Measurements from ENCODE around the gene LRRC45.
A peak's percentile ranks its signal among the peaks of the same experiment; 100 is the strongest.

The LRRC45 gene

DNA sequence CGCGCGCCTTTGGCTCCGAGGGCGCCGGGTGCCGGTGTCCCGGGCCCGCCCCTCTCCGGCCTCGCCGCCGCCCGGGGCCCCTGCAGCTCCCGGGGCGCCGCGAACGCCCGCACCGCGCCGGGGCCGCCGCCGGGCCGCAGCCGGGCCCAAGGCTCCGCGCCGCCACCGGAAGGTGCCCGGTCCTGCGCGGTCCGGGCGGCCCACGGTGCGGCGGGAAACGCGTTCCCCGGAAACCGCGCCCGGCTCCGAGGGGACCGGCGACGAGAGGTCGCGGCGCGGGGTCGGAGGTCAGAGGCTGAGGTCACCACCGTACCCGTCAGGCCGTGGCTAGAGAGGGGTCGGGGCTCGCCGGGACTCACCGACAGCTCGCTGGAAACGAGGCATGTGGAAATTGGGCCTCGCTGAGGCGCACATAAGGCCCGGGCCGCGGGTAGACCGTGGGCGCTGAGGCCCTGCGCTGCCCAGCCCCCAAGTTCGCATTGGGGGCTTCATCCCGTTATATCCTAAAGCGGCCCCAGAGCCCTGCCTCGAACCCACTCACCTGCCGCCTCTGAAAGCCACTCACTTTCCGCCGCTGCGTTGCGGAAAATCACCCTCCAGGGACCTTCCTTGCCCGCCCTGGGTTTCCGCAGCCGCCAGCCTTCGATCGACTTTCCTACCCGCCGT is 42.7 kb downstream of the LRRC45 start, which contains the start of gene DUS1L:
DUS1L (minus strand) TSS at position 167 of the 666 bp plus-strand sequence. CDS start 745 bp downstream, outside the sequence.
- H3K9ac ChIP-seq (ENCODE audit: low read depth, low read length), result peak within 1 kb of the TSS; percentile 97
- H3K4me3 ChIP-seq (ENCODE audit: low read length), result peak within 1 kb of the TSS; percentile 87
- H3K4me1 ChIP-seq (ENCODE audit: control insufficient read depth, insufficient read depth, low read length), result peaks cover 21% of the 10 kb centered on the region
- H3K9me3 ChIP-seq (replicated peaks; ENCODE audit: low read length), result no peaks in the 10 kb centered on the region
- peaks cover 15% of the 10 kb centered on the region for H3K36me3 ChIP-seq (ENCODE audit: insufficient read depth, low read length)
- H3K27me3 ChIP-seq (ENCODE audit: control insufficient read depth, insufficient read depth, low read length), result no peaks in the 10 kb centered on the region
- H3K4me2 ChIP-seq (ENCODE audit: low read length), result peak within 1 kb of the TSS; percentile 100

DNA sequence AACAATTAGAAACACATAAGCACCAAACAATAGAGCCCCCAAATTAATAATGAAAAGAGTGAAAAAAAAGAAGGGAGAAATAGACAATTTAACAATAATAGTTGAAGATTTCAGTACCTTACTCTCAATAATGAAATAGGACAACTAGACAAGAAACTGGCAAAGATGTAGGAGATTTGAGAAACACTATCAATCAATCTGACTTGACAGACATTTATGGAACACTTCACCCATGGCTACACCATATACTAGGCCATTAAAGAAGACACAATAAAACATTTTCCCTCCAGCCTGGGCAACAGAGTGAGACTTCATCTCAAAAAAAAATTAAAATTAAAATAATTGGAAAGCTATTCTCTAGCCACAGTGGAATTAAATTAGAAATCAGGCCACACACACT is 47.5 kb downstream of the LRRC45 start:
- H3K4me1 ChIP-seq (ENCODE audit: control insufficient read depth, insufficient read depth, low read length), result peaks cover 8% of the 10 kb centered on the region
- H3K9me3 ChIP-seq (replicated peaks; ENCODE audit: low read length), result no peaks in the 10 kb centered on the region
- H3K36me3 ChIP-seq (ENCODE audit: insufficient read depth, low read length), result no peaks in the 10 kb centered on the region
- H3K4me2 ChIP-seq (ENCODE audit: low read length), result no peak overlapping the region
- H3K27me3 ChIP-seq (ENCODE audit: control insufficient read depth, insufficient read depth, low read length), result no peaks in the 10 kb centered on the region
- no peak overlapping the region for H3K4me3 ChIP-seq (ENCODE audit: low read length)
- no peak overlapping the region for H3K9ac ChIP-seq (ENCODE audit: low read depth, low read length)

DNA sequence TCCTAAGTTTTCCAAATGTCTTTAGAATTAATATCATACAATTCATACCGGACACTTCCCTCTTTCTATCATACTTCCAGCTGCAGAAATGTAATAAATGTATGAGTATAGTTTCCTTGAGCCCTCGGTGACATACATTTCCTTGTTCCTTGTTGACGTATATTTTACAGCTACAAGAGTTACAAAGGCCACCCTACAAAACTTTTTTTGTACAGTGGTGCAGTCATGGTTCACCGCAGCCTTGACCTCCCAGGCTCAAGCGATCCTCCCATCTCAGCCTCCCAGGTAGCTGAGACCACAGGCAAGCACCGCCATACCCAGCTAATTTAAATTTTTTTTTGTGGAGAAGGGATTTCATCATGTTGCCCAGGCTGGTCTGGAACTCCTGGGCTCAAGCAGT is 49.7 kb downstream of the LRRC45 start:
- Histone ChIP-seq H3K36me3 (ENCODE audit: insufficient read depth, low read length) (peaks cover 6% of the 10 kb centered on the region), H3K27me3 (ENCODE audit: control insufficient read depth, insufficient read depth, low read length) (no peaks in the 10 kb centered on the region), H3K9me3 (replicated peaks; ENCODE audit: low read length) (no peaks in the 10 kb centered on the region), H3K4me2 (ENCODE audit: low read length) (no peak overlapping the region), H3K4me1 (ENCODE audit: control insufficient read depth, insufficient read depth, low read length) (no peaks in the 10 kb centered on the region), H3K9ac (ENCODE audit: low read depth, low read length) (no peak overlapping the region), H3K4me3 (ENCODE audit: low read length) (no peak overlapping the region)

DNA sequence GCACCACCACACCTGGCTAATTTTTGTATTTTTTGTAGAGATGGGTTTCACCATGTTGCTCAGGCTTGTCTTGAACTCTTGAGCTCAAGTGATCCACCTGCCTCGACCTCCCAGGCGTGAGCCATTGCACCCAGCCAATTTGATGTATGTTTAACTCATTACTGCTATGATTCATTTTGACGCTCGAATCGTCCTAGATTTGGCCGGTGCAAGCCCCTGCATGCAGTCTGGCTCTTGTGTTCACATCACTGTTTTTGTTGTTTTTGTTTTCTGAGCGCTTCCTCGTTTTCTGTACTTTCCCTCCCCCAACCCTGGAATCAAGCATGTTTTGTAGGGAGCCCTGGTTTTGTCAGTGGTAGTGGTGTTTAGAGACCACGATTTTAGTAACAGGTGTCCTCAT is 50.3 kb downstream of the LRRC45 start:
- peaks cover 12% of the 10 kb centered on the region for H3K36me3 ChIP-seq (ENCODE audit: insufficient read depth, low read length)
- H3K4me2 ChIP-seq (ENCODE audit: low read length), result no peak overlapping the region
- H3K4me3 ChIP-seq (ENCODE audit: low read length), result no peak overlapping the region
- H3K9me3 ChIP-seq (replicated peaks; ENCODE audit: low read length), result no peaks in the 10 kb centered on the region
- no peaks in the 10 kb centered on the region for H3K4me1 ChIP-seq (ENCODE audit: control insufficient read depth, insufficient read depth, low read length)
- H3K9ac ChIP-seq (ENCODE audit: low read depth, low read length), result no peak overlapping the region
- H3K27me3 ChIP-seq (ENCODE audit: control insufficient read depth, insufficient read depth, low read length), result no peaks in the 10 kb centered on the region

DNA sequence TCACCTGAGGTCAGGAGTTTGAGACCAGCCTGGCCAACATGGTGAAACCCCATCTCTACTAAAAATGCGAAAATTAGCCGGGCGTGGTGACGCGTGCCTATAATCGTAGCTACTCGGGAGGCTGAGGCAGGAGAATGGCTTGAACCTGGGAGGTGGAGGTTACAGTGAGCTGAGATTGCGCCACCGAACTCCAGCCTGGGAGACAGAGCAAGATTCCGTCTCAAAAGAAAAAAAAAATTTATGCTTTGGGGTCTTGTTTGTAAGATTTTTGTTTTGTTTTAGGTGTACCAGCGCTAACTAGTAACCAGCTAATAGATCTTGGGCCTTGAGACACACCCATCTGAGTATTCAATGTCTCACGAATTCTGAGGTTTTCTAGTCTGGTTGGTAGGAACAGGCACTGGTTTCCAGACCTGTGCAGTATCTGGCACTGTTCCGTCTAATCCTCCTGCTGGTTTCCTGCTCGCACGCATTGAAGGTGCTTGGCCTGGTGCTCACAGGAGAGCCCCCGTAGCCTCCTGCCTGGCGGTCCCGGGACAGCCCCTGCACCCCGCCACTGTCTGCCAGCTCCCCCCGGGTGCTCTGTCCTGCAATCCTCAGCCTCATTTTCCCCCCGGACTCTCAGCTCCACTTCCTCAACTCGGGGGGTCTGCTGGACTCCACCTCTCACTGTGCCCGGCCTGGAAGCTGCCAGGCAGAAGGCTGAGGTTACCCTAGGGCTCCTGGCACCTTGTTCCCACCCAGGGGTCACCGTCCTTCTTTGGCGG is 53.1 kb downstream of the LRRC45 start:
- H3K9me3 ChIP-seq (replicated peaks; ENCODE audit: low read length), result no peaks in the 10 kb centered on the region
- H3K4me1 ChIP-seq (ENCODE audit: control insufficient read depth, insufficient read depth, low read length), result no peaks in the 10 kb centered on the region
- no peak overlapping the region for H3K4me2 ChIP-seq (ENCODE audit: low read length)
- peaks cover 34% of the 10 kb centered on the region for H3K36me3 ChIP-seq (ENCODE audit: insufficient read depth, low read length)
- no peak overlapping the region for H3K4me3 ChIP-seq (ENCODE audit: low read length)
- no peak overlapping the region for H3K9ac ChIP-seq (ENCODE audit: low read depth, low read length)
- H3K27me3 ChIP-seq (ENCODE audit: control insufficient read depth, insufficient read depth, low read length), result no peaks in the 10 kb centered on the region

DNA sequence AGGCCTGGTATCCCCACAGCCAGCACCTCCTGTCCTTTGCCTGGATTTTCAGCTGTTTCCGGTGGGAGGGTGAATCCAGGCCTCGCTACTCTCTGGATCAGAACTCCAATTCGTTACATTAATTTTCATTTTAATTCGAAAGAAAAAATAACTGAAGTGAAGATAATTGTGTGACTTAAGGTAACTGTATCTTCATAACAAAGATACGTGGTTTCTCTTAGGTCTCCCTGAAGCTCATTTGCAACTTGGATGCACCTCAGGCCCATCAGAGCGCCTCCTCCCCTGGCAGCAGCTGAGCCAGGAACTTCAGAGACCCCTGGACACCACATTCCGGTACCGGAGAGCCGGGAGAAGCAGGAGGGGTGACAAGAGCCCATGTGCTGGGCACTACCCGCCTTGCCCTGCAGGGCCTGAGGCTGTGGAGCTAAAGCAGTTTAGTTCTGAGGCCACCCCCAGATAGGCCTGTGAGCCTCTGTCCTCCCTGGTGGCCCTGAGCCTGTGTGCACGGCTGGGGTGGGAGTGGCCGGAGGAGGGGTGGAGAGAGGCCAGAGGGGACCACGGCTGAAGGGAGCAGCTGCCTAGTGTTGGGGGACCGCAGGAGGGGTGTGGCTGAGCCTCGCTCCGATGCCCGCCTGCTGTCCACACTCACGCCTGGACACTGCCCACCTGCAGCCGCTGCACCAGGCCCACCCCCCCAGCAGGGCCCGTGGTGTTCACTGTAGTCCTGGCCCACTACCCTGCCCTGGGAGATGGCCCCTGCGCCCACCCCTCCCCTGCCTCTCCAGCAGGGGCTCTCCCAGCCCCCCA is 53.9 kb downstream of the LRRC45 start:
- Histone ChIP-seq H3K4me2 (ENCODE audit: low read length) (no peak overlapping the region), H3K9me3 (replicated peaks; ENCODE audit: low read length) (no peaks in the 10 kb centered on the region), H3K36me3 (ENCODE audit: insufficient read depth, low read length) (peaks cover 39% of the 10 kb centered on the region), H3K9ac (ENCODE audit: low read depth, low read length) (no peak overlapping the region), H3K4me3 (ENCODE audit: low read length) (no peak overlapping the region), H3K4me1 (ENCODE audit: control insufficient read depth, insufficient read depth, low read length) (no peaks in the 10 kb centered on the region), H3K27me3 (ENCODE audit: control insufficient read depth, insufficient read depth, low read length) (no peaks in the 10 kb centered on the region)

DNA sequence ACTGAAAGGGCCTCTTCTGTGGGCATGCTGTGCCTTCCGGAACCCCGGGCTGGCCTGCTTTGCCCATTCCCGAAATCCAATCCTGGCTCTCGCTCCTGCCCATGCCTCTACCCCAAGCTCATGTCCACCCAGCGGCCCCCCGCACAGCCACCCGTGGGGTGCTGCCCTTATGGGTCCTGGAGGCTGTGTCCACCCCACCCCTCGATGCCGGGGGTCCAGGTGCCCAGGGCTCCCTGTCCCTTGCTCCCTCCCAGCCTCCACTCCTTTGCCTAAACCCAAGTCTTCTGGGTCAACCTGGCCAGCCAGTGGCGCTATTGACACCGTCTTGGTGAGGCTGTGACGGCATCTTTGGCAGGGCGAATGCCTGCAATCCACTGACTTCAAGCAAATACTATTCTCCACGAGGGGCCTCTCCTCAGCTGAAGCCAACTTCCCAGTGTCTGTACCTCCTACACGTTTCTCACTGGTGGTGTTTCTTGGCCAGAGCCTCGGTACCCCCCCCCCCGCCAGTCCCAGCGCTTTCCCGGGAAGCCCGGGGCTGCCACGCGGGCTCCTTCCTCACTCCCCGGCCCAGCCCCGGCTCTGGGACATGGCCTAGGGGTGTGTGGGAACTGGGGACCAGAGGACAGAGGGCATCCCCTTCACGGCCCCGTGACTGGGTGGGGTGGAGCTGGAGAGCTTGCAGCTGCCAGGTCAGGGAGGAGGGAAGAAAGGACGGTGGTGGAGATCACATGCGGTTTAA is 54.7 kb downstream of the LRRC45 start:
- H3K4me1 ChIP-seq (ENCODE audit: control insufficient read depth, insufficient read depth, low read length), result no peaks in the 10 kb centered on the region
- no peaks in the 10 kb centered on the region for H3K9me3 ChIP-seq (replicated peaks; ENCODE audit: low read length)
- no peak overlapping the region for H3K4me3 ChIP-seq (ENCODE audit: low read length)
- H3K27me3 ChIP-seq (ENCODE audit: control insufficient read depth, insufficient read depth, low read length), result no peaks in the 10 kb centered on the region
- no peak overlapping the region for H3K4me2 ChIP-seq (ENCODE audit: low read length)
- peaks cover 47% of the 10 kb centered on the region for H3K36me3 ChIP-seq (ENCODE audit: insufficient read depth, low read length)
- H3K9ac ChIP-seq (ENCODE audit: low read depth, low read length), result no peak overlapping the region

DNA sequence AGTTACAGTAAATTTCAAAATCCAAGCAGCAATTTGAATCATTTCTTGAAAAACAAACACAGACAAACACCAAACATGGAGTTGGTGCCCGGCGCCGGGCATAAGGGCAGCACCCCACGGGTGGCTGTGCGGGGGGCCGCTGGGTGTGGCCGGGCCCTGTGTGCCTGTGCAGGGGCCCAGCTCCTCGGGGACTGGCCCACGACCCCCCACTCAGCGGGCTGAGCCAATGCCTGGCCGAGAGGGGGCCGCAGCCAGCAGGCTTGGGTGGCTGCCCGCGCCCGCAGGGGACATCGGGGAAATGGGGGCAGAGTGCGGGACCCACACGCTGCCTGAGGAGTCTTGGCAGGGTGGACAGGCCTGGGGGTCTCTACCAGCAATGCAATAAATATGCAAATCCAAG is 55.3 kb downstream of the LRRC45 start:
- Histone ChIP-seq H3K36me3 (ENCODE audit: insufficient read depth, low read length) (peaks cover 53% of the 10 kb centered on the region), H3K4me1 (ENCODE audit: control insufficient read depth, insufficient read depth, low read length) (no peaks in the 10 kb centered on the region), H3K4me3 (ENCODE audit: low read length) (no peak overlapping the region), H3K4me2 (ENCODE audit: low read length) (no peak overlapping the region), H3K9me3 (replicated peaks; ENCODE audit: low read length) (no peaks in the 10 kb centered on the region), H3K27me3 (ENCODE audit: control insufficient read depth, insufficient read depth, low read length) (no peaks in the 10 kb centered on the region), H3K9ac (ENCODE audit: low read depth, low read length) (no peak overlapping the region)

DNA sequence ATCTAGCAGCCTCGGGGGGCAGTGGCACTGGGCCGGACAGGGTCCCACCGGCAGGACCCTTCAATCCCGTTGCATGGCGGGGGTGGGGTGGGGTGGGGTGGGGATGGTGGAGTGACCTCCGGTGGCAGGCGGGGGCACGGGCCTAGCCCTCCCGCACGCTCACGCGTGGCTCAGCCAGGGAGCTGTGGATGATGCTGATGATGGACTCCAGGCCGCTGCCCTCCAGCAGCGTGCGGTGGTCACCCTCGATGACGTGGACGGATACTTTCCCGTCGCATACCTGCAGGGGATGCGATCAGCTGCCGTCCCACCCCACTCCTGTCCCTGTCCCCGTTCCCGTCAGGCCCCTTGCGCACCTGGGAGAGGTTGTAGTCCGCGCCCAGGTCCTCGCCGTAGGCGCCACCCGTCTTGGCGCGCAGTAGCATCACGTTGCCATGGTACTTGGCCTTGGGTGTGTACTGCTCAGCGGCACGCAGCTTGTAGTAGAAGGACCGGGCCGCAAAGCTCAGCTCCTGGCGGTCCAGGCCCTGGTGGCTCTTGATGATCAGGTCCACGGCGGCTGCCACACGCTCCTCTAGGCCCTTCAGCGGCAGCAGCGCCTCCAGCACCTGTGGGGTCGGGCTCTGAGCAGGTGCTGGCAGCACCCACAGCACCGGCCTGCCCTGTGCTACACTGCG is 56.0 kb downstream of the LRRC45 start:
- no peak overlapping the region for H3K4me3 ChIP-seq (ENCODE audit: low read length)
- no peaks in the 10 kb centered on the region for H3K4me1 ChIP-seq (ENCODE audit: control insufficient read depth, insufficient read depth, low read length)
- peaks cover 59% of the 10 kb centered on the region for H3K36me3 ChIP-seq (ENCODE audit: insufficient read depth, low read length)
- no peaks in the 10 kb centered on the region for H3K9me3 ChIP-seq (replicated peaks; ENCODE audit: low read length)
- no peak overlapping the region for H3K4me2 ChIP-seq (ENCODE audit: low read length)
- H3K9ac ChIP-seq (ENCODE audit: low read depth, low read length), result no peak overlapping the region
- H3K27me3 ChIP-seq (ENCODE audit: control insufficient read depth, insufficient read depth, low read length), result no peaks in the 10 kb centered on the region

DNA sequence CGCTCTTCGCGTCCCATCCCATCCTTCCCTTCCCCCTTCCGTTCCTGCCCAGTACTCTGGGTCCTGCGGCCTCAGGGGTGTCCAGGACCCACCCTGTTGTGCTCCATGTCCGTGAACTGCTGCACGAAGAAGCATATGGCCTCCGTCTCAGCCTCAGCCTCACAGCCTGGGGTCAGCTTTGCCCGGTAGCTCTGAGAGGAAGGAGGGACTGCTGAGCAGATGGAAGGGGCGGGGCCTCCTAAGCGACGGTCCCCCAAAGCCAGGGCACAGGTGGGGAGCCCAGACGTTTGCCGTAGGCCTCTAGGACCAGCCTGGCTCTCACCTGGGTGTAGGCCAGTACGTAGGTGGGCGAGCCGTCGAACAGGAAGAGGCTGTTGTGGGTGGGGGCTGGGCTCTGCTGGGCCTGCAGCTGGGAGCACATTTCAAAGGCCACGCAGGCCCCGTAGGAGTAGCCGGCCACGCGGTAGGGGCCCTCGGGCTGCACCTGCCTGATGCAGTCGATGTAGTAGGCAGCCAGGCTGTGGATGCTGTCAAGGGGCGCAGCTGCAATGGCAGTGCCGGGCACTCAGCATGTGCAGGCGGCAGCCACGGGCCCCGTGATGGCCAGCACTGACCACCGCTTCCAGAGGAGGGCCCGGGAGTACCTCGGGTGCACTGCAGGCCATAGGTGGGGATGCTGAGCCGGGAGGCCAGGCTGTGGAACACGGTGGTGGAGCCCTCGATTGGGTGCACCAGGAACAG is 57.1 kb downstream of the LRRC45 start:
- Histone ChIP-seq H3K9me3 (replicated peaks; ENCODE audit: low read length) (no peaks in the 10 kb centered on the region), H3K27me3 (ENCODE audit: control insufficient read depth, insufficient read depth, low read length) (no peaks in the 10 kb centered on the region), H3K4me1 (ENCODE audit: control insufficient read depth, insufficient read depth, low read length) (no peaks in the 10 kb centered on the region), H3K4me3 (ENCODE audit: low read length) (no peak overlapping the region), H3K4me2 (ENCODE audit: low read length) (no peak overlapping the region), H3K9ac (ENCODE audit: low read depth, low read length) (no peak overlapping the region), H3K36me3 (ENCODE audit: insufficient read depth, low read length) (peaks cover 64% of the 10 kb centered on the region)
